Raji (cell line): ENCODE measurements around the gene MPPED1.

ENCODE experiments used
- POLR2A ChIP-seq: IDR thresholded peaks from 2 replicates; pipeline ENCODE4 v1.6.1; 2011; ENCODE audit warnings: low read depth, low read length, control low read depth; ENCODE audit not compliant: insufficient read depth

MPPED1 gene

GRCh38 chr22:43497956-43498855 is 86.4 kb downstream of the MPPED1 start:
- no peak for TF ChIP-seq POLR2A

DNA sequence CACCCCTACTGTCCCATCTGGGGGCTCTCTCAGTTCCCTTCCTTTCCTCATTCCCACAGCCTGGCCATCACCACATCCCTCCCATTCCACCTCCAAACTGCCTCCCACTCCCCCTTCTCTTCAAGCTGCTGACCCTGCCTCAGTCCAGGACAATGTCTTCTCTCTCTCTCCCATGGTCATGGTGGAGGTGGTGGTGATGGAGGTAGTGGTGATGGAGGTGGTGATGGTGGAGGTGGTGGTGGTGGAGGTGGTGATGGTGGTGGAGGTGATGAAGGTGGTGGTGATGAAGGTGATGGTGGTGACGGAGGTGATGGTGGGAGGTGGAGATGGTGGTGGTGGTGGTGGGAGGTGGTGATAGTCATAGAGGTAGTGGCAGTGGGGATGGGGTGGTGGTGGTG is 87.0 kb downstream of the MPPED1 start:
- no peak for TF ChIP-seq POLR2A

- no peak for TF ChIP-seq POLR2A
Observed at GRCh38 chr22:43500792-43501785, 89.3 kb downstream of the MPPED1 start.

DNA sequence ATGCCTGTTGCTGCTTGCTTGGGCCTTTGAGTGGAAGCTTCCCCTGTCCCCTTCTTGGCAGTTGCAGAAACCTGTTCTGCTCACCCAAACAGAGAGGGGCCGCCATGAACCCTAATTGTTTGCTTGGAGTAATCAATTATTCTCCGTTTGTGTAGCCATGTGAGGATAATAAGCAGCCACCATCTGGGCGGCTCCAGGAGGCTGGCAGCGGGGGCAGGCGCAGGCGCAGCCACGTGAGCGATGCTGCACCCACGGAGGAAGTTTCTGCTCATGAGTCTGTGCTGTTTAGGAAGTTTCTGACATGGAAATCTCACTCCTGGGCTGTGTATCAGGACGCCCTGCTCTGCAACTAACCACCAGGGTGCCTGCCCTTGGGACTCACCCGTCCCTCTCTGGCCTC is 90.1 kb downstream of the MPPED1 start:
- TF ChIP-seq POLR2A = no peak

- no peak for TF ChIP-seq POLR2A
Observed at GRCh38 chr22:43502306-43502874, 90.6 kb downstream of the MPPED1 start.

DNA sequence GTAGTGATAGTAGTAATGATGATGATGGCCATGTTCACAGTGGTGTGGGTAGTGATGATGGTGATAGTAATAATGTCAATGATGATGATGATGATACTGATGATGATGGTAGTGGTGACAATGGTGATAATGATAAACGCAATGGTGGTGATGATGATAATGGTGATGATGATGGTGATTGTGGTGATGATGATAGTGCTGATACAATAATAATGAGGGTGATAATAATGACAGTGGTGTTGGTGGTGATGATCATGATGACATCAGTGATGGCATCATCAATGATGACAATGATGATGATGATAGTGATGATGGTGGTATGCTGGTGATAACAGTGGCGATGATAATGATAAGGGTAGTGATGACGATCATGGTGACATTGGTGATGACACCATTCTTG is 92.3 kb downstream of the MPPED1 start:
- TF ChIP-seq POLR2A = no peak

GRCh38 chr22:43504666-43505261 is 93.0 kb downstream of the MPPED1 start:
- no peak for TF ChIP-seq POLR2A

DNA sequence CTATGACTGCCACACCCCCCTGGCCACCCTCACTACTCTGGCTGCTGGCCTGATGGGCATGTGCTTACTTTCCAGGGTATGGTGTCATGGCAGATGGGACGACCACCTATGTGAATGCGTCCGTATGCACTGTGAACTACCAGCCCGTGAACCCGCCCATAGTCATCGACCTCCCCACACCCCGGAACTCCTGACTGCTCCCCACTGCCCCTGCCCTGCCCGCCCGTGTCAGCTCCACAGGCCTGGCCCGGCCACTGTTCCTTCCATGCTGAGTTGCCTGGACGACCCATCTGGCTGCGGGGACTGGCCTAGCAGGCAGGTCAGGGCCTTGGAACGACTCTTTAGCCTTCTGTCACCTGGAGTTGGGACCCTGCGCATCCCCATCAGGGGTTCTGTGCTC is 93.6 kb downstream of the MPPED1 start:
- TF ChIP-seq POLR2A = no peak

GRCh38 chr22:43505896-43506295 is 94.1 kb downstream of the MPPED1 start:
- no peak for TF ChIP-seq POLR2A

GRCh38 chr22:43506487-43506886 is 94.7 kb downstream of the MPPED1 start:
- no peak for TF ChIP-seq POLR2A

- TF ChIP-seq POLR2A = no peak
Observed at GRCh38 chr22:43507235-43507634, 95.4 kb downstream of the MPPED1 start.

DNA sequence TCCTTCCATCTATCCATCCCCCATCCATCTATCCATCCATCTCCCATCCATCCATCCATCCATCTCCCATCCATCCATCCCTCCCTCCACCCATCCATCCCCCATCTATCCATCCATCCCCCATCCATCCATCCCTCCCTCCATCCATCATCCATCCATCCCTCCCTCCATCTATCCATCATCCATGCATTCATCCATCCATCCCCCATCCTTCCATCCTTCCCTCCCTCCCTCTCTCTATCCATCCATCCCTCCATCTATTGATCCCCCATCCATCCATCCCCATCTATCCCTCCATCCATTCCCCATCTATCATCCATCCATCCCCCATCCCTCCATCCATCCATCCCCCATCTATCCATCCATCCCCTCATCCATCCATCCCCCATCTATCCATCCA is 96.7 kb downstream of the MPPED1 start:
- no peak for TF ChIP-seq POLR2A

- TF ChIP-seq POLR2A = no peak
Observed at GRCh38 chr22:43509337-43509736, 97.5 kb downstream of the MPPED1 start.

- no peak for TF ChIP-seq POLR2A
Observed at GRCh38 chr22:43510281-43511070, 98.7 kb downstream of the MPPED1 start.

GRCh38 chr22:43511276-43511910 is 99.6 kb downstream of the MPPED1 start:
- no peak for TF ChIP-seq POLR2A
